ENCODE results near the gene EXOC4. TPM values are rescaled to one million over a fixed set of nuclear protein-coding genes. Genes with fewer than 3 reads are reported as not detected.

The EXOC4 gene
- total RNA-seq, 1 donor from 2014 or later, result 67.7 TPM

- Mint-ChIP-seq H3K4me1 (ENCODE audit: low read depth) (peaks cover 45% of the 10 kb centered on the region), H3K9me3 (ENCODE audit: low read depth) (peaks cover 14% of the 10 kb centered on the region), H3K36me3 (ENCODE audit: low read depth) (peaks cover 2% of the 10 kb centered on the region), H3K4me3 (ENCODE audit: unreplicated experiment) (no peak overlapping the region), H3K27me3 (ENCODE audit: low read depth) (no peaks in the 10 kb centered on the region), H3K27ac (ENCODE audit: unreplicated experiment) (peak overlapping the region; percentile 42)
- DNase-seq (ENCODE audit: low spot score), result no peak
- TF ChIP-seq, protein P1, sequence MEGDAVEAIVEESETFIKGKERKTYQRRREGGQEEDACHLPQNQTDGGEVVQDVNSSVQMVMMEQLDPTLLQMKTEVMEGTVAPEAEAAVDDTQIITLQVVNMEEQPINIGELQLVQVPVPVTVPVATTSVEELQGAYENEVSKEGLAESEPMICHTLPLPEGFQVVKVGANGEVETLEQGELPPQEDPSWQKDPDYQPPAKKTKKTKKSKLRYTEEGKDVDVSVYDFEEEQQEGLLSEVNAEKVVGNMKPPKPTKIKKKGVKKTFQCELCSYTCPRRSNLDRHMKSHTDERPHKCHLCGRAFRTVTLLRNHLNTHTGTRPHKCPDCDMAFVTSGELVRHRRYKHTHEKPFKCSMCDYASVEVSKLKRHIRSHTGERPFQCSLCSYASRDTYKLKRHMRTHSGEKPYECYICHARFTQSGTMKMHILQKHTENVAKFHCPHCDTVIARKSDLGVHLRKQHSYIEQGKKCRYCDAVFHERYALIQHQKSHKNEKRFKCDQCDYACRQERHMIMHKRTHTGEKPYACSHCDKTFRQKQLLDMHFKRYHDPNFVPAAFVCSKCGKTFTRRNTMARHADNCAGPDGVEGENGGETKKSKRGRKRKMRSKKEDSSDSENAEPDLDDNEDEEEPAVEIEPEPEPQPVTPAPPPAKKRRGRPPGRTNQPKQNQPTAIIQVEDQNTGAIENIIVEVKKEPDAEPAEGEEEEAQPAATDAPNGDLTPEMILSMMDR (IDR thresholded peaks at IDR 0.05), result no peak
These were observed 393.8 kb downstream of the EXOC4 start for GRCh38 chr7:133646472-133647315.

- Mint-ChIP-seq H3K4me1 (ENCODE audit: low read depth) (peaks cover 57% of the 10 kb centered on the region), H3K27me3 (ENCODE audit: low read depth) (no peaks in the 10 kb centered on the region), H3K9me3 (ENCODE audit: low read depth) (peaks cover 2% of the 10 kb centered on the region), H3K4me3 (ENCODE audit: unreplicated experiment) (no peak overlapping the region), H3K36me3 (ENCODE audit: low read depth) (peaks cover 2% of the 10 kb centered on the region), H3K27ac (ENCODE audit: unreplicated experiment) (peak overlapping the region; percentile 52)
- TF ChIP-seq, protein P1 (IDR thresholded peaks at IDR 0.05), result no peak
- DNase-seq (ENCODE audit: low spot score), result no peak
These were observed 396.7 kb downstream of the EXOC4 start for GRCh38 chr7:133649593-133649992.

DNA sequence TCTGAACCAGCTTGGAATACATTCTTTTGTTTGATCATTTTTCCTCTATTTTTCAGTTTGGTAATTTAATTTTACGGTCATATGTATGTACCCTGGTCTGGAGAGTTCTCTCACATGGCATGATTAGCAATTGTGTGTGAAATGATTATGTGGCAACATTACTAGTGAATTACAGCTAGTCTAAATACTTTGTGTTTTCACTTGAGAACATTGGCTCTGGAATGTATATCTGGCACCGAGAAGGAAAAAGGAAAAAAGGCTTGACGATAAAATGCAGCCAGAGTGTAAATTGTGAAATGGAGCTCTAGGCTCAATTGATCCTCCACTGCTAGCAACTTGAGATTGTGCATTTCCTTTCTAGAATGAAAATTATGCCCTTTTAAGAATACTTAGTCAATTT is 397.2 kb downstream of the EXOC4 start:
- Mint-ChIP-seq H3K9me3 (ENCODE audit: low read depth) (no peaks in the 10 kb centered on the region), H3K4me3 (ENCODE audit: unreplicated experiment) (peak overlapping the region; percentile 18), H3K27ac (ENCODE audit: unreplicated experiment) (peak overlapping the region; percentile 52), H3K36me3 (ENCODE audit: low read depth) (peaks cover 2% of the 10 kb centered on the region), H3K27me3 (ENCODE audit: low read depth) (no peaks in the 10 kb centered on the region), H3K4me1 (ENCODE audit: low read depth) (peaks cover 57% of the 10 kb centered on the region)
- TF ChIP-seq, protein P1 (IDR thresholded peaks at IDR 0.05), result no peak
- DNase-seq (ENCODE audit: low spot score), result no peak

GRCh38 chr7:133650487-133651300 is 397.8 kb downstream of the EXOC4 start:
- no peak for DNase-seq (ENCODE audit: low spot score)
- Mint-ChIP-seq H3K4me1 (ENCODE audit: low read depth) (peaks cover 54% of the 10 kb centered on the region), H3K4me3 (ENCODE audit: unreplicated experiment) (no peak overlapping the region), H3K27me3 (ENCODE audit: low read depth) (no peaks in the 10 kb centered on the region), H3K27ac (ENCODE audit: unreplicated experiment) (peak overlapping the region; percentile 66), H3K36me3 (ENCODE audit: low read depth) (no peaks in the 10 kb centered on the region), H3K9me3 (ENCODE audit: low read depth) (no peaks in the 10 kb centered on the region)
- TF ChIP-seq, protein P1 (IDR thresholded peaks at IDR 0.05), result no peak

GRCh38 chr7:133652547-133652946 is 399.7 kb downstream of the EXOC4 start:
- H3K4me3 Mint-ChIP-seq (ENCODE audit: unreplicated experiment), result no peak overlapping the region
- no peak for DNase-seq (ENCODE audit: low spot score)
- H3K27ac Mint-ChIP-seq (ENCODE audit: unreplicated experiment), result peak overlapping the region; percentile 25
- H3K36me3 Mint-ChIP-seq (ENCODE audit: low read depth), result no peaks in the 10 kb centered on the region
- H3K27me3 Mint-ChIP-seq (ENCODE audit: low read depth), result no peaks in the 10 kb centered on the region
- TF ChIP-seq, protein P1 (IDR thresholded peaks at IDR 0.05), result no peak
- H3K9me3 Mint-ChIP-seq (ENCODE audit: low read depth), result no peaks in the 10 kb centered on the region
- H3K4me1 Mint-ChIP-seq (ENCODE audit: low read depth), result peaks cover 41% of the 10 kb centered on the region

All from chondrocyte (in vitro differentiated cells).